Esophagus (tissue), 2 donors: ENCODE data around the gene PLCH2. TPM values are rescaled to one million over a fixed set of nuclear protein-coding genes. Genes with fewer than 3 reads are reported as not detected.

Source experiments
- H3K27ac ChIP-seq, 2 donors: one replicate each; pipeline ENCODE4 v1.5.1; 2013; ENCODE audit warnings: low read depth in 2 of 2, mild to moderate bottlenecking in 2 of 2, inconsistent platforms in 1 of 2, low read length in 1 of 2, moderate library complexity in 1 of 2
- H3K27me3 ChIP-seq, 2 donors: one replicate each; pipeline ENCODE4 v1.6.1; 2013; ENCODE audit warnings: low read length in 2 of 2, control low read depth in 1 of 2, mild to moderate bottlenecking in 1 of 2; ENCODE audit not compliant: insufficient read depth in 2 of 2, control insufficient read depth in 1 of 2
- H3K36me3 ChIP-seq, 2 donors: one replicate each; pipeline ENCODE4 v1.6.1; 2013; ENCODE audit warnings: low read length in 1 of 2; ENCODE audit not compliant: control insufficient read depth in 2 of 2, insufficient read depth in 2 of 2
- H3K4me1 ChIP-seq, 2 donors: one replicate each; pipeline ENCODE4 v1.6.1; 2013; ENCODE audit warnings: low read length in 1 of 2; ENCODE audit not compliant: control insufficient read depth in 2 of 2, insufficient read depth in 2 of 2
- H3K4me3 ChIP-seq, 2 donors: one replicate each; pipeline ENCODE4 v1.5.1; 2013; ENCODE audit warnings: low read length in 2 of 2, mild to moderate bottlenecking in 2 of 2, low read depth in 1 of 2, moderate library complexity in 1 of 2
- H3K9me3 ChIP-seq, 2 donors: one replicate each; pipeline ENCODE4 v1.6.1; 2013; ENCODE audit warnings: mild to moderate bottlenecking in 2 of 2, low read depth in 1 of 2, low read length in 1 of 2, moderate library complexity in 1 of 2; ENCODE audit not compliant: control insufficient read depth in 2 of 2, insufficient read depth in 1 of 2
- WGBS, 2 donors: extraction: QIAGEN DNeasy Blood & Tissue Kit; methylation state at CpG; one replicate each; pipeline ENCODE4 v1.1.7; 2013; 5-methylcytosine and 5-hydroxymethylcytosine counted together
- polyA plus RNA-seq, 2 donors: library from polyadenylated mRNA; stranded (reverse); fragments of 200-250 nt; gene quantifications; one replicate each; pipeline ENCODE4 v1.2.3, GENCODE V29; 2013
- donor health status: healthy with polysubstance abuse.
- donor health status: Bipolar disorder and iron deficiency.

PLCH2 gene
- polyA plus RNA-seq, 2 donors = 19.2 to 88.7 TPM

GRCh38 chr1:2504949-2505272, 28.8 kb downstream of the PLCH2 start:
- no peaks in the 10 kb centered on the region for H3K27me3 ChIP-seq
- 46 to 55% methylated on average over 12 to 22 of the region's 22 CpGs for WGBS, 2 donors
- no peak overlapping the region for H3K4me3 ChIP-seq
- no peaks in the 10 kb centered on the region for H3K4me1 ChIP-seq
- no peak overlapping the region for H3K27ac ChIP-seq
- no peaks in the 10 kb centered on the region for H3K9me3 ChIP-seq
- peaks cover 0 to 19% of the 10 kb centered on the region in 2 donors for H3K36me3 ChIP-seq

DNA sequence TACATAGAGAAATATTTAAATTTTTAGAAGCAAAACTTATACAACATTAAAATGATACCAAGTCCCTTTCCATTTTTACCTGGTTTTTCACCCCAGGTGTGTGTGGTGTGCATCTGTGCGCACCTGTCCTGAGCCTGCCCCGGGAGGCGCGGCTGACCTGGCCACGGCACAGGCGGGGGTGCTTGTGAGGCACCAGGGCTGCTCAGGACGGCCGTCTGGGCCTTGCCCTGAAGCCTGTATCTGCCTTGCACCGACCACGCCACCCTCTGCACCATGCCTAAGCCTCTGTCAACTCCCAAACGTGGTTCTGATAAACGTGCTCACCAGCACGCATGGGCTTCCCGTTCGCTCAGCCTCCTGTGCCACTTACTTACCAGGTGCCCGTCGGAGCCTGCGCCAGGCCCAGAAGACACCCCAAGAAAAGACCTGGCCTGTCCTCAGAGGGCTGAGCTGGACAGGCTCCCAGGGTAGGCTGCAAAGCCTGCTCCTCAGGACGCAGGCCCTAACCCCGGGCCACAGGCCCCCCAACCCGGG, 29.4 kb downstream of the PLCH2 start:
- no peak overlapping the region for H3K27ac ChIP-seq
- no peaks in the 10 kb centered on the region for H3K4me1 ChIP-seq
- WGBS, 2 donors = 55 to 67% methylated on average over 21 of the region's 21 CpGs
- no peak overlapping the region for H3K4me3 ChIP-seq
- no peaks in the 10 kb centered on the region for H3K27me3 ChIP-seq
- H3K36me3 ChIP-seq = peaks cover 1 to 25% of the 10 kb centered on the region in 2 donors
- H3K9me3 ChIP-seq = no peaks in the 10 kb centered on the region

DNA sequence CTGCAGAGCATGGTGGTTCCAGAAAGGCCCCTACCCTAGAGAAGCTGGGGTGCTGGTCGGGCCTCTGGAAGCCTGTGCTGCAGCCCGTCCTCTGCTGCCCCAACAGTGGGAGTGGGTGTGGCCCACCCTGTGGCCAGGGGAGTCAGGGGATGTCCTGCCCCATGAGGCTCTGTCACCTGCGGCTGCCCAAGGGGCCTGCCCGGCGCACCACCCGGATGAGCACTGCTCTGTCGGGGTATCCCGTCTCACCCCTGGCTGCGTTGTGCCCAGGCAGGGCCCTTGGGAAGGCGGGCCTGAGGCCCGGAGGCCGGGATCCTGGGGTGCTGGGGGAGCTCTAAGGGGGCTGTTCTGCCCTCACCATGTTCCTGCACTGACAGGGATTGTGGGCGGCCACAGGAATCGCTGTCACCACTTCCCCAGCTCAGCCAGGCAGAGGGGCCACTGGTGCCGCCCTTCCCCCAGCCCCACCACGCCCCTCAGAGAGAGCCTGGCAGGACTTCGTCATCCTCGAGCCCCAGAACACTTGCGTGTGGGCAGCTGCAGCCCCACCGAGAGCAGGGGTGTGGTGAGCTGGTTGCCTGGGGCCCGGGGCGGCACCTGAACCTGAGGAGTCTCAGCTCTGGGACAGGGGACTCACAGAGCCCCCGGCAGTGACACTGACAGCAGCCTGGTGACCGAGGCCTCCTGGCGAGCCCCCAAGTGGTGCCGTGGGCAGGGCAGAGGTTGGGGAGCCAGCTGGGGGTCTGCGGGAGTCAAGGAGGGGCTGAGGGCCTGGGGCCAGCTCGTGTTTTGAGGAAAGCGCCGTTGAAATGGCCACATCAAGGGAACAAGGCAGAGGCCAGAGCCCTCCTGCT, 30.1 kb downstream of the PLCH2 start:
- no peak overlapping the region for H3K27ac ChIP-seq
- 59% methylated on average over 30 of the region's 30 CpGs for WGBS, 2 donors
- H3K9me3 ChIP-seq = no peaks in the 10 kb centered on the region
- no peaks in the 10 kb centered on the region for H3K4me1 ChIP-seq
- H3K4me3 ChIP-seq = no peak overlapping the region
- H3K36me3 ChIP-seq = peaks cover 6 to 32% of the 10 kb centered on the region in 2 donors
- no peaks in the 10 kb centered on the region for H3K27me3 ChIP-seq

- Histone ChIP-seq H3K36me3 (peaks cover 7 to 39% of the 10 kb centered on the region in 2 donors), H3K4me1 (no peaks in the 10 kb centered on the region), H3K4me3 (no peak overlapping the region), H3K27ac (no peak overlapping the region), H3K27me3 (no peaks in the 10 kb centered on the region), H3K9me3 (no peaks in the 10 kb centered on the region)
- 54 to 72% methylated on average over 15 of the region's 15 CpGs for WGBS, 2 donors
These were observed 30.9 kb downstream of the PLCH2 start for GRCh38 chr1:2506901-2507565.

- H3K4me3 ChIP-seq = no peak overlapping the region
- H3K27me3 ChIP-seq = no peaks in the 10 kb centered on the region
- H3K36me3 ChIP-seq = peaks cover 13 to 43% of the 10 kb centered on the region in 2 donors
- no peaks in the 10 kb centered on the region for H3K4me1 ChIP-seq
- H3K9me3 ChIP-seq = no peaks in the 10 kb centered on the region
- WGBS, 2 donors = 88% methylated on average over 6 of the region's 6 CpGs
- H3K27ac ChIP-seq = no peak overlapping the region
These were observed 31.7 kb downstream of the PLCH2 start for GRCh38 chr1:2507744-2508155.

DNA sequence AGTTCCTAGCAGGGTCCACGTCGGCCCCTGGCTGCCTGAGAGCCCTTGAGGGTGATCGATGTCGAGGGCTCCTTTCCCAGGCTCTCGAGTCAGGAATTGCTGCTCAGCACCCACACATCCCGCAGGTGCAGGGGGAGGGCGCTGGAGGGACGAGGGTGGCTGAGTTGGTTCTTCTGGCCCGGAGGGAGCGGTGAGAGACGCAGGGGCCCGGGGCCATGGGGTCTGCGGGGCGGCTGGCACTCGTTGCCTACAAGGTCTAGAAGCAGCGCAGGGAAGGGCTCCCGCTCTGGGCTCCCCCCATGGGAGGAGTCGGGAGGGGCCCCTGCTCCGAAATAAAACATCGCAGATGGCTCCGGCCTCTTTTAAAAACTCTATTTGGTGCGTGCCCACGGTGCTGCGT, 32.1 kb downstream of the PLCH2 start:
- Histone ChIP-seq H3K9me3 (no peaks in the 10 kb centered on the region), H3K4me1 (no peaks in the 10 kb centered on the region), H3K27me3 (no peaks in the 10 kb centered on the region), H3K27ac (no peak overlapping the region), H3K36me3 (peaks cover 15 to 47% of the 10 kb centered on the region in 2 donors), H3K4me3 (no peak overlapping the region)
- WGBS, 2 donors = 82 to 86% methylated on average over 24 of the region's 24 CpGs

DNA sequence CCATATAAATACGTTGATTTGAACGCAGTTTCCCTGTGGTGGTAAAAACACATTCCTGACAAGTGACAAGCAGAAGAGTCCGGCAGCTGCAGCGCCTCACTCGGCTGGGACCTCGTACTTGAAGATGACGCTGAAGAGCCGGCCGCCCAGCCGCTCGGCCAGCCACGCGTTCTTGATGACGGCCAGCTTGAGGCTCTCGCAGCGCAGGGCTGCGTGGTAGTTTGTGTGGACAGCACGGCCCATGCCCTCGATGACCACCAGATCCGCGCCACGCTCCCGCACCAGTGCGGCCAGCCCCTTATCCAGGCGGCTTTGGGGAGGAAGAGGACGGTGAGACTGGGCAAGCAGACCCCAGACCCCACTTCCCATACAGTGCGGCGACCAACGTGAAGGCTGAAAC, 32.7 kb downstream of the PLCH2 start:
- WGBS, 2 donors = 92 to 94% methylated on average over 29 of the region's 29 CpGs
- H3K4me1 ChIP-seq = no peaks in the 10 kb centered on the region
- peaks cover 15 to 53% of the 10 kb centered on the region in 2 donors for H3K36me3 ChIP-seq
- H3K4me3 ChIP-seq = no peak overlapping the region
- no peaks in the 10 kb centered on the region for H3K9me3 ChIP-seq
- no peaks in the 10 kb centered on the region for H3K27me3 ChIP-seq
- H3K27ac ChIP-seq = no peak overlapping the region

DNA sequence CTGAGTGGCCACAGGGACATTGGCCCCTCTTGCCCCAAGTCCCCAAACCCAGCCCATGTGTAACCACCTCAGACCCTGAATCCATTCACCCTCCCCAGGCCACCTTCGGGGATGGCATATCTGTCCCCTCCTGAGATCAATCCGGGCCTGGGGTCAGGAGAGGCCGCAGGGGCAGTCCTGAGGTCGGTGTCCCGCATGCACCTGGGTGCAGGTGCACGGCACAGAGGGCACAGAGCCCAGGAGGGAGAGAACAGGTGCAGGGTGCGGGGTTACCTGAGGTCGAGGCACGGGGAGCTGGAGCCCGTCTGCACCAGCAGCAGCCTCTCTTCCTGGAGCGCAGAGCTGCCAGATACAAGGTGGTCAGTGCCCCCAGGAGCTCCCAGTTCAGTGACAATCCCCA, 33.5 kb downstream of the PLCH2 start:
- no peak overlapping the region for H3K4me3 ChIP-seq
- H3K9me3 ChIP-seq = no peaks in the 10 kb centered on the region
- no peaks in the 10 kb centered on the region for H3K27me3 ChIP-seq
- WGBS, 2 donors = 71 to 82% methylated on average over 11 of the region's 11 CpGs
- peaks cover 15 to 59% of the 10 kb centered on the region in 2 donors for H3K36me3 ChIP-seq
- H3K4me1 ChIP-seq = no peaks in the 10 kb centered on the region
- H3K27ac ChIP-seq = no peak overlapping the region

- Histone ChIP-seq H3K36me3 (peaks cover 15 to 67% of the 10 kb centered on the region in 2 donors), H3K9me3 (no peaks in the 10 kb centered on the region), H3K27ac (no peak overlapping the region), H3K27me3 (no peaks in the 10 kb centered on the region), H3K4me1 (no peaks in the 10 kb centered on the region), H3K4me3 (no peak overlapping the region)
- 92 to 94% methylated on average over 27 of the region's 27 CpGs for WGBS, 2 donors
These were observed 34.5 kb downstream of the PLCH2 start for GRCh38 chr1:2510366-2511155.
